GM19452 (cell line): ENCODE data around the gene STPG3.

Experiments used
- ATAC-seq: cut with Tn5 transposase; IDR thresholded peaks from one replicate; pipeline ENCODE4 v1.9.1; 2021; ENCODE audit not compliant: unreplicated experiment

STPG3 gene

DNA sequence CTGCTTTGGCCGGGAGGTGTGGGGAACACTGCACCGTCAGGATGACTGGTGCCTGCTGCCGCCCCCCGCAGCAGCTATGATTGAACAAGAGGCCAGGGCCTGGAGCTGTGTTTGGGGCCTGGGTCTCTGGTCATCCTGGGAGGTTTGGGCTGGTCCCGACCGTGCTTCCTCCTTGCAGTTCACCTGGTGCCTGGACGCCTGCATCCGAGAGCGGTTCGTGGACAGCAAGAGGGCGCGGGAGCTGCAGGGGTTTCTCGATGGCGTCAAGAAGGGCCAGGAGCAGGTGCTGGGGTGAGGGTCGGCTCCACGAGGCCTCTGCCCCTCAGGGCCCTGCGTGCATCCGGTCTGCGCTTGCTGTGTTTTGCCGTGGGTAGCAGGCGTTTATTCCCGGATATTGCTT, 13.0 kb downstream of the STPG3 start:
- ATAC-seq: no peak

DNA sequence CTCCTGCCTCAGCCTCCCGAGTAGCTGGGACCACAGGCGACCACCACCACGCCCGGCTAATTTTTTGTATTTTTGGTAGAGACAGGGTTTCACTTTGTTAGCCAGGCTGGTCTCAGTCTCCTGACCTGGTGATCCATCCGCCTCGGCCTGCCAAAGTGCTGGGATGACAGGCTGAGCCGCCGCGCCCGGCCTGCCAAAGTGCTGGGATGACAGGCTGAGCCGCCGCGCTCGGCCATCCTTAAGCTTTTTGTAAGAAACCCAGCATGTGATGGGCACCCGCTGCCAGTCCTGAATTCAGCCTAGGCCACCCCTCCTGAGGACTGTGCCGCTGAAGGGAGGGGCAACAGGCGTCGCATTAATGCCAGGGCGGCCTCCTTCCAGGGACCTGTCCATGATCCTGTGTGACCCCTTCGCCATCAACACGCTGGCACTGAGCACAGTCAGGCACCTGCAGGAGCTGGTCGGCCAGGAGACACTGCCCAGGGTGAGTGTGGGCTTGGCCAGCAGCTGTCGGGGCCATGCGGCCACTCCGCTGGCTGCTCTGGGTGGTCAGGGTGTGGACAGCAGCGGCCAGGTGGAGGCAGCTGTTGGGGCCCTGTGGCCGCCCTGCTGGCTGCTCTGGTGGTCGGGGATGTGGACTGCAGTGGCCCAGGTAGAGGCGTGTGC, 14.5 kb downstream of the STPG3 start:
- ATAC-seq: no peak

DNA sequence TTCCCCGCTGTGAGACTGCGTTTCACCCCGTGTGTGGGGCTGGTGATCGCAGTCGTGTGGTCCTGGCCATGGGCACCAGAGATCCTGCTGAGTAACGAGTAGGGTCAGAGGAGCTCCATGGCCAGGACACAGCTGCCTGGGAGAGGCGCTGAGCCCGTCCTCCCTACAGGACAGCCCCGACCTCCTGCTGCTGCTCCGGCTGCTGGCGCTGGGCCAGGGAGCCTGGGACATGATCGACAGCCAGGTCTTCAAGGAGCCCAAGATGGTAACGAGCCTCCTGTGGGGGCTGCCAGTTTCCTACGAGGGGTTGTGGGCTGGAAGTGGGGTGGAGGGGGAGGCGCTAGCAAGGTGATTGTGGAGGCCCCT, 15.1 kb downstream of the STPG3 start:
- no peak for ATAC-seq

DNA sequence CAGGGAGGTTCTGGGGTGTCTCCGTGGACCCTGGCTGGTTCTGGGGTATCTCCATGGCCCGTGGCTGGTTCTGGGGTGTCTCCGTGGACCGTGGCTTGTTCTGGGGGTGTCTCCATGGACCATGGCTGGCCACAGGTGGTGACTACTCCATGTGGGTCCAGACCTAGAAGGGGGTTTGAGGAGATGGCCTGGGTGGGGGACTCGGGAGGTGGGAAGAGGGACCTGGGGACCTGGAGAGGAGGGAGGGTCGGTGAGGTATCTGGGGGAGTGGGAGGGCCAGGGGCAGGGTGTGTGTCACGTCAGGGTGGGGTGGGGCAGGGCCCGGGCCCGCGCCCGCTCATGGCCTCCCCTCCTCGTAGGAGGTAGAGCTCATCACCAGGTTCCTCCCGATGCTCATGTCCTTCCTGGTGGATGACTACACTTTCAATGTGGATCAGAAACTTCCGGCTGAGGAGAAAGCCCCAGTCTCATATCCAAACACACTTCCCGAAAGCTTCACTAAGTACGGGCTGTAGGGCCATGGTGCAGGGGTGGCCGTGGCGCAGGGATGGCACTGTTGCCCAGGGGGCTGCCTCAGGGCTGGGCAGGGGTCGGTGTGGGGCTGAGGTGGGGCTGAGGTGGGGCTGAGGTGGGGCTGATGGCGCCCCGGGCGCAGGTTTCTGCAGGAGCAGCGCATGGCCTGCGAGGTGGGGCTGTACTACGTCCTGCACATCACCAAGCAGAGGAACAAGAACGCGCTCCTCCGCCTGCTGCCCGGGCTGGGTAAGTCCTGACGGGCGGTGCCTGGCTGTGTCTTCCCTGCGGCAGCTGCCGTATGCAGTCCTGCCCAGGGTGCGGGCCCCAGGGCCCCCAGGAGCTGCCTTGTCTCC, 15.7 kb downstream of the STPG3 start:
- ATAC-seq: no peak

DNA sequence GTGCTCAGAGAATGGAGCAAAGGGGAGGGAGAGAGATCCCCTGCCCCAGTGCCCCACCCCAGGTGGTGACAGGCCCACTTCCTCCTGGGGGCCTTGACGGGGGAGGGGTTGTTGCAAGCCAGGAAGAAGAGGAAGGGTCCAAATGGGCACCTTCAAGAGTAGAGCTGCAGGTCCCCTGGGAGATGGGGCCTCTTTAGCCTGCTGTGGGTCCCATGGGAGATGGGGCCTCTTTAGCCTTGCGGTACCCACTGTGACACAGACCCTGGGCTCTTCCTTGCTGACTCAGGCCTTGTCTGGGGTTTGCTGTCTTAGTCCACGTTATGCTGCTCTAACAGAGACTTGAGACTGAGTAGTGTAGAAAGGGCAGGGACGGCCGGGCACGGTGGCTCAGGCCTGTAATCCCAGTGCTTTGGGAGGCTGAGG, 16.9 kb downstream of the STPG3 start:
- ATAC-seq: no peak

DNA sequence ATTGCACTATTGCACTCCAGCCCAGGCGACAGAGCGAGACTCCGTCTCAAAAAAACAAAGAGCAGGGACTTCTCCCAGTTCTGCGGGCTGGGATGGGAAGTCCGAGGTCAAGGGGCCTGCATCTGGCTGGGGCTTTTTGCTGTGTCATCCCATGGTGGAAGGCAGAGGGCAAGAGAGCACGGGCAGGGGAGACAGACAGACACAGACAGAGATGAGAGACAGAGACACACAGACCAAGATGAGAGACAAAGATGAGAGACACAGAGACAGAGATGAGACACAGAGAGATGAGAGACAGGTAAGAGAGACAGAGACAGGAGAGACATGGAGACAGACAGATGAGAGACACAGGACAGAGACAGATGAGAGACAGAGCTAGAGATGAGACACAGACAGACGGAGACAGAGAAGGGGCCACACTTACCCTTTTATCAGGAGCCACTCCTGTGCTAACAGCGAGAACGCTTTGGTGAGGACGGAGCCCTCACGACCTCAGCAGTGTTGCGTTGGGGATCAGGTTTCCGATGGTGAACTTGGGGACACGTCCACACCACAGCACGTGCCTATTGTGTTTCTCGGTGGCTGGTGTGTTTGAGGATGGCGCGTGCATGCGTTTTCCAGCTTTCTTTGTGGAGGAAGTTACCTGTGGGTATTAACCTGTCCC, 17.6 kb downstream of the STPG3 start:
- ATAC-seq: no peak

DNA sequence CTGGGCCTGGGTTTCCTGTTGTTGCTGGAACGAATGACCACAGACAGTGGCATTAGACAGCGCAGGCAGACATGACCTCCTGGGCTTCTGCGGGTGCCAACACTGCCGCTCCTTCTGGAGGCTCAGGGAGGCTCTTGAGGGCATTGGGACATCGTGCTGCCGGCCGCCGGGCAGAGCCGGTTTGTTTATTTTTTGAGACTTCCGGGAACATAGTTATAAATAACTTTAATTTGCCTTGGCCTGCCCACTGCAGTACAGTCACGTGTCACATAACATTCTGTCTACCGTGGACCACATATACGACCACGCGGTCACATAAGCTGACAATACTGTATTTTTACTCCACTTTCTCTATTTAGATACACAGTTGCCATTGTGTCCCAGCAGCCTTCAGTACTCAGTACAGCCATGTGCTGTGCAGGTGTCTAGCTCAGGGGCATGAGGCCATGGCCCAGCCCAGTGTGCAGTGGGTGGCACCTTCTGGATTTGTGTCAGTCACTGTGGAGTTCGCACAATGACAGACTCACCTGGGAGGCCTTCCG, 18.2 kb downstream of the STPG3 start:
- no peak for ATAC-seq

DNA sequence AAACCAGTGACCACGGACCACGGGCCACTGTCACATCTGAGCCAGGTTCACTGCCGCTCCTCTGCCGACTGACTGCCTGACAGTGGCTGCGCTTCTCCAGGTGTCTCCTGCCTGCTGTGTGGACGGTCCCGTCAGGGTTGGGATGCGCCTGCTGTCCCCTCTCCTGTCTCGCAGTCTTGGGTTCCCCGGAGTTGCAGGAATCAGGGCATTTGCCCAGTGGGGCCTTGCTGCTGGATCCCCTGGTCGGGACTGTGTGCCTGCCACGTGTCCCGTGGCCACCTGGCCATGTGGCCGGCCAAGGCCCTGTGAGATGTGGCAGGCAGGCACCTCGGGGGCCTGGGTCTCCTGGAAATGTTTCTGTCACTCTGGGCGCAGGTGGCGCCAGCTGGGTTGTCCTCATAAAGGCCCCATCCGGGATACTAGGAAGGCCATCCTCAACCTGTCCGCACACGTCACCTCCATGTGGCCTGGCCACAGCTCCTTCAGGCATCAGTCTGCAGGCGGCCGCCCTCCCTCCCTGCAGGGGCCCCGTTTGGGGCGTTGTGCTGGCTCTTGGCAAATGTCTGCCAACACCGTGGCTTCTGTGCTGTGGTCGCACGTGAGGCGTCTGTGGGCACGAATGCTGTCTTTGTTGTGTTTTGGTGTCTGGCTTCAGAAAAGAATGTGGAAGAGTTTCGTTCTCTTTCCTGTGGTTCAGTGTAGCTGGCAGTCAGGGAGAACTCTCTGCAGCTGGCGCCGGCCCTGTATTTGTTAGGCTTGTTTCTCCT, 20.0 kb downstream of the STPG3 start:
- no peak for ATAC-seq

DNA sequence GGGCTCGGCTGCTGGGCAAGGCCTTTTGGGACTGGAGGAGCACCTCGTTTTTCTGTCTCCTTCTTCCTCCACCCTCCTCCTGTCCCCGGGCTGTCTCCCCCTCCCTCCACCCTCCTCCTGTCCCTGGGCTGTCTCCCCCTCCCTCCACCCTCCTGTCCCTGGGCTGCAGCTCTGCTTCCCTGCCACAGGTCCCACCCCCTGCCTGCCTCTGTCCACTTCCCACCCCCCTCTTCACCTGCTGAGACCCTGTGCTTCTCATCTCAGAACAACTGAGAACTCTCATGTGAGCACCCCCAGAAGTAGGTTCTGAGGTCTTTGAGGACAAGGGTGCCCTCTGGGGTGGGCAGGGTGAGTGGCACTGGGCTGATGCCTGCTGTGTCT, 20.6 kb downstream of the STPG3 start:
- no peak for ATAC-seq

DNA sequence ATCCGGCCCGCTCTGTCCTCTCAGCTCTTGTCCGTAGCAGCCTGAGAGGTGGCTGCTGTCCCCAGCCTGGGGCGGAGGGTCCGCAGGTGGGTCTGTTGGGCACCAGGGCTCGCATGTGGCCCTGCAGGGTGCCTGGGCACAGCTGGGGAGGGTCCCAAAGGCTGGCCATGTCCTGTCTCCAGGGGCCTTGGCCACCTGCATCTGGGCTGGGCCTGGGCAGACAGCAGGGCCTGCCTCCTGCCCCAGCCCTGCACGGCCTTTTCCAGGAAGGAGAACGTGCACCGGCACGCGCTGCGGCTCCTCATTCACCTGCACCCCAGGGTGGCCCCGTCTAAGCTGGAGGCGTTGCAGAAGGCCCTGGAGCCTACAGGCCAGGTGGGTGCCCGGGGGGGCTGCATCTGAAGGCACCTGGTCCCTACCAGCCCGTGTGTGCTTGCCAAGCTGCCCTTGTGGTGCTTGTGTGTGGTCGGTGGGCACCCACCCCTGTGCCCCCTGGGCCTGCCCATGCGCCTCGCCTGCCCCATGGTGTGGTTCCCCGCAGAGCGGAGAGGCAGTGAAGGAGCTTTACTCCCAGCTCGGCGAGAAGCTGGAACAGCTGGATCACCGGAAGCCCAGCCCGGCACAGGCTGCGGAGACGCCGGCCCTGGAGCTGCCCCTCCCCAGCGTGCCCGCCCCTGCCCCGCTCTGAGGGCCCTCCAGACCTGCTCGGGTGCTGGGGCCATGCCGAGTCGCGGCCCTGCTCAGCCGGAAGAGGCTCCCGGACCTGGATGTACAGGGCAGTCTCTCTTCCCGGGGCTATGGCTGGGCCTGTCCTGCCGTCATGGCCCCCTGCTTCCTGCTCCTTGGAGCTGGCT, 21.4 kb downstream of the STPG3 start:
- ATAC-seq: no peak

DNA sequence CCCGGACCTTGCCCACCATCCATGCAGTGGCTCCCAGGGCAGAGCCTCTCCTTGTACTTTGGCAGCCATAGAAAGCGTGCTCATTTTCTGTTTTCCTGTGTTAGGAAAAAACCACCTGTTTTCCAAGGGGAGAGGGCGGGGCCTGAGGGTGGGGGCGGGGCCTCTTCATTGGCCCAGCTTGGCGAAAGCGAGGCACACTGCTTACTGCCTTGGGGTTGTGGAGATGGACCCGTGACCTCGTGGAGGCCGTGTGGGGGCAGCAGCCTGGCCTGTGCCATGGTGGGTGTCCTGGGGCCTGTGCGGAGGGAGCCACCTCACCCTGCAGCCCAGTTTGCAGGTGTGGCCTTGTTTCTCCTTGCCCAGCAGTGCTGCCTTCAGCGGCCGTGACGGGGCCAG, 22.0 kb downstream of the STPG3 start:
- ATAC-seq: no peak

DNA sequence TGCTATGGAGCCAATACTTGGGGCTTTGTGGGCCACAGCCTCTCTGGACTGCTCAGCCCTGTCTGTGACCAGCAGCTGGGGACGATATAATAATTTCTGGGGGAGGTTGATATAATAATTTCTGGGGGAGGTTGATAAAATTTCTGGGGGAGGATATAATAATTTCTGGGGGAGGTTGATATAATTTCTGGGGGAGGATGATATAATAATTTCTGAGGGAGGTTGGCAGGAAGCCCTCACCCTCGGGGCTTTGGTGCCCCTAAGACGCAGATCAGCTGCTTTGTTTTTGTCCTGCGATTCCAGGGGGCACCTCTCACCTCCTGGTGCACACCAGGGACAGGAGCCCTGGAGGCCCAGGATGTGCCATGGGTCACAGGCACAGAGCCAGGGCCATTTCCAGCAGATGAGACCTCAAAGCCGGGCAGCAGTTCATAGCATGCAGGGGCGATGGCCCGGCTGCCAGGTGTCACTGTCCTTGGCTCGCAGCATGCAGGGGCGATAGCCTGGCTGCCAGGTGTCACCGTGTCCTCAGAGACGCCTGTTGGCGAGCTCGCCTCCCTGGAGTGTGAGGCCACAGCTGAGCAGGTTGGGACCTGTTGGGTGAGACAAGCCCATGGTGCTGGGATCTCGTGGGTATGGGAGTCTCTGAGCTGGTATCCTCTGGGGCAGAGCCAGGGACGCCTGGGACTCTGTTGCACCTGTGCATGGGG, 22.7 kb downstream of the STPG3 start:
- ATAC-seq: no peak

DNA sequence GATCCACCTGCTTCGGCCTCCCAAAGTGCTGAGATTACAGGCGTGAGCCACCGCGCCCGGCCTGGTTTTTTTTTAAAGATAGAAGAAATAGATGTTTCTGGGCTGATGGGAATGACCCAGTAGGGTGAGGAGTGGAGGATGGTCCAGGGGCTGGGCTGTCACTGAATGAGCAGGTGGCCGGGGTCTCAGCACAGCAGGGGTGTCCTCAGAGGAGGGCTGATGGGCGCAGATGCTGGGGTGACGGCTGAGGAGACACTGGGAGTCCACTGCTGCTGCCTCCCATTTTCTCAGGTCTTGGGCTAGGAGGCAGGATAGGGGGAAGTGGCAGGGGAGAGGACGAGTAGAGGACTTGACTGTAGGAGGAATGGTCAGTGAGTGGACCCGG, 24.1 kb downstream of the STPG3 start:
- ATAC-seq: no peak

DNA sequence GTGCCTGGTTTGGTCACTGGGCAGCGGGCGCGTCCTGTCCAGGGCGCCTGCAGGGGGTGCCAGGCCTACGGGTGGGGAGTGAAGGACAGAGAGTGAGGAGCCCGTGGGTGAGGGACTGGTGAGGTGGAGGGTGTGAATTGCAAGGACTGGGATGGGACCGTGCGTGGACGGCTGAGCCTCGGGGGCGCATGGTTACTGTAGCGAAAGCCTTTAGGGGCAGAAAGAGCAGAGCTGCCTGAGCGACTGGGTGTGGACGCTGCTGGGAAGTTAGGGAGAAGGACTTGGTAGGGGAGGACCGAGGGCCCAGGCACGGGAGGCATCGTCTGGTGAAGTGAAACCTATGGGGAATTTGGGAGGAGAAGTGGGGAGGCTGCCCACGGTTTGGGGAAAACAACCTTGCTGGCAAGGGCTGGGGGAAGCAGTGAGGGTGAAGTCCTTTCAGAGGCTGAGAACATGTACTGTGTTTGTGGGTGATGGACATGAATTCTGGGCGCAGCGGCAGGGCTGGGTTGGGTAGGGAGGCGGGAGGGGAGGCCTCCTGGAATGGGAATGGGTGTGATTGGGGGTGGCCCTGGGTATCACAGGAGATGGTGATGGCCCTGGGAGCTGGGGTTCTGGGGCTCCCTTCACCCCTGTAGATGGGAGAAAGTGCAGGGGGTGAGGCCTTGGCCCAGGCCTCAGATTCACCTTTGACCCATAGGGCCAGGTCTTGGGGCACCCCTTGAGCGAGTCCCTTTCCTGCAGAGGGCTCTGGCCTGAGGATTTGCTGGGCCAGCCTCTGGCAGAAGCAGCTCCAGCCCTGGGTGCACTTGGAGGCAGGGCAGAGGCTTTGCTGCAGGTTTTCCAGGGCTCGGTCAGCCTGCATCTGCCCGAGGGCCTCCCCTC, 24.7 kb downstream of the STPG3 start:
- ATAC-seq: no peak

DNA sequence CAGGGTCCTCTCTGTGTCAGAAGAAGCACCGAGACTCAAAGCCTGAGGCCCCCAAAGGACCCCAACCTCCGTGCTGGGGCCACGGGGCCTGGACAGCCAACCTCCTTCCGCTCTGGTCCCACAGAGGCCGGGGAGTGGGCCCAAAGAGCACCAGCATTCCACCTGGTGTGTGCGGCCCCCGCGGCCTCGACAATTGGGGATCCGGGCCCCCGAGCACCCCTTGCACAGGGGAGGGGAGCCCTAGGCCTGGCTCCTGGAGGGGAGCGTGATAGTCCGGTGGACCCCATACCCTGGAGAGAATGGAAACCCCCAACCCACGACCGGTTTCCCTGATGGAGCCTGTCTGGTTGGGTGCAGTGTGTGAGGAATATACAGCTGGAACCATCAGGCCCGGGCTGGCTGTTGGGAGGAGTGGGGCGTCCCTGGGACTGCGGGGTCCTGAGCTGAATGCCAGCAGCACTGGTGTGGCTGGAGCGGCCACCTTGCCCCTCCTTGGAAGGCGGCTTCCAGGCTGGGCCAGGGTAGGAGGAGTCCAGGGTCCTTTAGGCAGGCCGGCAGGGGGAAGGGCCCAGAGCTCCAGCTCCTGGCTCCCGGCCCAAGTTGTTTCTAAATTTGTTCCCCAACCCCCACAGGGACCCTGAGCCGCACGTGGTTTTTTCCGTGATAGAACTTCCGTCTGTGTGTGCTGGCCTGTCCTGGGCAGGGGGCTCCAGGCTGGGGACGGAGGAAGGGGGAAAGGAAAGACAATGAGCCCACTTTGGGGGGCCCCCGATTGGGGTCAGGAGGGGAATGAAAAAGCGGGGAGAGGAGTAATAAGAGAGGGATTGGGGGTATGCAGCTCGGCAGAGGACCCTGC, 25.6 kb downstream of the STPG3 start:
- ATAC-seq: no peak

DNA sequence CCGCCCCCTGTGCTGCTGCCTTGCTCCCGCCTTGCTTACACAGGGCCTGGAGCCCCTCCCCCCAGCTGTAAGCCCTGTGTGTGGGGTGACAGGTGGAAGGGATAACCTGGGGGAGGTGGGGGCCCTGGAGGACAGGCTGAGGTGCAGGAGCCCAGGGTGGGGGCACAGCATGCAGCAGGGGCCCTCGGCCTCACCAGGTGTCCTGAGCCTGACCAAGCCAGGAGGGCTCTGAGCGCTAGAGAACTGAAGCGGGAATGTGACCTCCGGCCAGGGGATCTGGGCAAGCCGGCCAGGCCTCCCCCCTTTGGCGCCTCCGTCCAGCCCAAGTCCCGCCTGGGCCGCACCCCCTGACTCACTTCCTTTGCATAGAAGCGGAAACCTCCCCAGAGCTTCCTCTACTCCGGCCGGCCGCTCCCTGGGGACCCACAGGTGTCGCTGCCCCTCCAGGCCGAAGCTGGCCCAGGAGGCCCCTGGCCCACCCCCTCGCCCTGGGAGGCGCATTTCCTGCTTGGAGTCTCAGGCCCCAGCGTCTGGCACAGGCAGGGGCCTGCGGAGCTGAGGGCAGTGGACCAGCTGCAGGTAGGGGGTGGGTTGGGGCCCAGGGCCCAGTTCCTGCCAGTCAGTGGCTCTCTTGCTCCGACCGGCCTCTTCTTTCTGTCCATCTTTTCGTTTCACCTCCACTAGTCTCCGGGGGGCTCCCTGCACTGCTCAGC, 26.4 kb downstream of the STPG3 start, which contains the start of gene TOR4A:
Gene TOR4A, plus strand, starts transcription at position 398 of the 713 bp plus-strand sequence. CDS start 964 bp downstream, outside the sequence.
- ATAC-seq: peak; percentile 78
